ENCODE measurements around the gene ZNF750. TPM values are rescaled to one million over a fixed set of nuclear protein-coding genes. Genes with fewer than 3 reads are reported as not detected.

The ZNF750 gene
- total and polyA plus RNA-seq, 4 donors: 0.02 to 0.08 TPM; not detected in 2

DNA sequence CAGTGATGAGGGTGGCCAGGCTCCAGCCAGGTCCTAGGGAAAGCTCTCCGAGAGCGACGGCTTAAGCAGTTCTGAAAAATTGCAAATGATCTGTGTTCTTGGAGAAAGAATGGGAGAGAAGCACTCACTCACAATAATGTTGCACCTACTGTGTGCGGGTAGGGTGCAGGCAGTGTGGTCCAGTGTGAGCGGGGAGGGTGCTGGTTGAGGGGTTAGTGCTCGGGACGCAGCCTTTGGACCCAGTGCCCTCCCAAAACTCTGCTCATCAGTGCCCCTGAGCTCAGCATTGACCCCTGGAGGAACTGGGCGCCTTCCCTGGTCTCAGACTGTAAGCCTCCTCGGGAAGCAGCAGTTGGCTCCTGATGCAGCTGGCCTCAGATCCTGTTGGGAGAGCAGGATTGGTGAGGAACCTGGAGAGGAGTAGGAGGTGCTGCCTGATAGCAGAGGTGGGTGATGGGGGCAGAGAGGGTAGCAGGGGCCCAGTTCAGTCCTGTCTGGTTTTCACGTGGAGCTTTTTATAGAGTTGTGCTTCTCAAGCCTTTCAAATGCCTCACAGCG, 23.6 kb upstream of the ZNF750 start:
- DNase-seq (ENCODE audit: low spot score): no peak
- Histone ChIP-seq H3K9ac (ENCODE audit: low read depth in 1 of 2, low read length in 2 of 2) (no peak overlapping the region), H3K4me1 (ENCODE audit: control insufficient read depth in 4 of 4, insufficient read depth in 4 of 4, low read length in 3 of 4) (peaks cover 0 to 4% (median 0%) of the 10 kb centered on the region in 4 donors), H3K4me3 (ENCODE audit: low read depth in 1 of 3, low read length in 3 of 3) (no peak overlapping the region), H3K36me3 (ENCODE audit: control insufficient read depth in 4 of 4, insufficient read depth in 3 of 4, low read depth in 1 of 4, low read length in 3 of 4) (no peaks in the 10 kb centered on the region), H3K27me3 (ENCODE audit: control insufficient read depth in 4 of 4, insufficient read depth in 4 of 4, low read length in 3 of 4) (no peaks in the 10 kb centered on the region), H3K27ac (ENCODE audit: low read depth in 1 of 2, low read length in 2 of 2) (no peak overlapping the region), H3K9me3 (ENCODE audit: control insufficient read depth in 4 of 4, low read length in 3 of 4) (no peaks in the 10 kb centered on the region)
- no peak for TF ChIP-seq HNF4G (IDR thresholded peaks at IDR 0.05)
- no peak for TF ChIP-seq RXRA (IDR thresholded peaks at IDR 0.05)
- WGBS: 96% methylated on average over 11 of the region's 11 CpGs

DNA sequence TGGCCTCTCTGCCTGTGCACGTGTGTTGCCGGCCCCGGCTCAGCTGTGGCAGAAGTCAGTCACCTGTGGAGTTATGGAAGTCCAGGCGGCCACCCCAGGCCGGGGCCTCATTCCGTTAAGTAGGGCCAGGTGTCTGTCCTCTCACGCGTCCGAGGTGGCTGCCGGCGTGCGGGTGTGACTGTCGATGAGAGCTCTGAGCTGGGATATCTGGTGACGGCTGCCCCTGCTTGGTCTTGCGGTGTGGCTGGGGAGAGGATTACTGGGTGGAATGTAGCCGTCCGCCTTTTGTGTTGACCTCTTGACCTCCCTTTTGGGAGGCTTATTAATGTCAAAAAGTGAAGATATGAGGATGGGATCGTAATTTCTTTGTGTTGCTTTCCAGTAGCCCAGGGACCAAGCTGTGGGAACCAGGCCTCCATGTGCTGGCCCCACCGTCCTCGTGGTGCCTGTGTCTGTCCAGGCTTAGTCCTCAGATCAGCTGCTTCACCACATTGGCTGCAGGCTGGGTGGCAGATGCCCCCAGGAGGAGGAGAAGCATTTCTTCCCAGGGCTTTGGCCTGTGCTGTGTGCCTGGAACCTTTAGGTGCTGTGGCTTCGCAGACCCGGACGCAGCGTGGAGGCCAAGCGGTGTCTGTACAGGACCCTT, 23.0 kb upstream of the ZNF750 start:
- TF ChIP-seq, protein P1, sequence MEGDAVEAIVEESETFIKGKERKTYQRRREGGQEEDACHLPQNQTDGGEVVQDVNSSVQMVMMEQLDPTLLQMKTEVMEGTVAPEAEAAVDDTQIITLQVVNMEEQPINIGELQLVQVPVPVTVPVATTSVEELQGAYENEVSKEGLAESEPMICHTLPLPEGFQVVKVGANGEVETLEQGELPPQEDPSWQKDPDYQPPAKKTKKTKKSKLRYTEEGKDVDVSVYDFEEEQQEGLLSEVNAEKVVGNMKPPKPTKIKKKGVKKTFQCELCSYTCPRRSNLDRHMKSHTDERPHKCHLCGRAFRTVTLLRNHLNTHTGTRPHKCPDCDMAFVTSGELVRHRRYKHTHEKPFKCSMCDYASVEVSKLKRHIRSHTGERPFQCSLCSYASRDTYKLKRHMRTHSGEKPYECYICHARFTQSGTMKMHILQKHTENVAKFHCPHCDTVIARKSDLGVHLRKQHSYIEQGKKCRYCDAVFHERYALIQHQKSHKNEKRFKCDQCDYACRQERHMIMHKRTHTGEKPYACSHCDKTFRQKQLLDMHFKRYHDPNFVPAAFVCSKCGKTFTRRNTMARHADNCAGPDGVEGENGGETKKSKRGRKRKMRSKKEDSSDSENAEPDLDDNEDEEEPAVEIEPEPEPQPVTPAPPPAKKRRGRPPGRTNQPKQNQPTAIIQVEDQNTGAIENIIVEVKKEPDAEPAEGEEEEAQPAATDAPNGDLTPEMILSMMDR (IDR thresholded peaks at IDR 0.05; ENCODE audit: low read depth, low read length, missing input control): no peak
- TF ChIP-seq, protein P2, sequence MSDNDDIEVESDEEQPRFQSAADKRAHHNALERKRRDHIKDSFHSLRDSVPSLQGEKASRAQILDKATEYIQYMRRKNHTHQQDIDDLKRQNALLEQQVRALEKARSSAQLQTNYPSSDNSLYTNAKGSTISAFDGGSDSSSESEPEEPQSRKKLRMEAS (IDR thresholded peaks at IDR 0.05): no peak
- TF ChIP-seq RXRA (IDR thresholded peaks at IDR 0.05) (no peak), TAF1 (conservative IDR thresholded peaks at IDR 0.05) (no peak)
- H3K4me1 ChIP-seq (ENCODE audit: control insufficient read depth in 4 of 4, insufficient read depth in 4 of 4, low read length in 3 of 4): peaks cover 0 to 4% (median 0%) of the 10 kb centered on the region in 4 donors
- no peak for DNase-seq (ENCODE audit: low spot score)
- H3K27me3 ChIP-seq (ENCODE audit: control insufficient read depth in 4 of 4, insufficient read depth in 4 of 4, low read length in 3 of 4): no peaks in the 10 kb centered on the region
- H3K9me3 ChIP-seq (ENCODE audit: control insufficient read depth in 4 of 4, low read length in 3 of 4): no peaks in the 10 kb centered on the region
- H3K4me3 ChIP-seq (ENCODE audit: low read depth in 1 of 3, low read length in 3 of 3): no peak overlapping the region
- H3K9ac ChIP-seq (ENCODE audit: low read depth in 1 of 2, low read length in 2 of 2): no peak overlapping the region
- H3K27ac ChIP-seq (ENCODE audit: low read depth in 1 of 2, low read length in 2 of 2): no peak overlapping the region
- no peaks in the 10 kb centered on the region for H3K36me3 ChIP-seq (ENCODE audit: control insufficient read depth in 4 of 4, insufficient read depth in 3 of 4, low read depth in 1 of 4, low read length in 3 of 4)
- WGBS: 96% methylated on average over 25 of the region's 25 CpGs

DNA sequence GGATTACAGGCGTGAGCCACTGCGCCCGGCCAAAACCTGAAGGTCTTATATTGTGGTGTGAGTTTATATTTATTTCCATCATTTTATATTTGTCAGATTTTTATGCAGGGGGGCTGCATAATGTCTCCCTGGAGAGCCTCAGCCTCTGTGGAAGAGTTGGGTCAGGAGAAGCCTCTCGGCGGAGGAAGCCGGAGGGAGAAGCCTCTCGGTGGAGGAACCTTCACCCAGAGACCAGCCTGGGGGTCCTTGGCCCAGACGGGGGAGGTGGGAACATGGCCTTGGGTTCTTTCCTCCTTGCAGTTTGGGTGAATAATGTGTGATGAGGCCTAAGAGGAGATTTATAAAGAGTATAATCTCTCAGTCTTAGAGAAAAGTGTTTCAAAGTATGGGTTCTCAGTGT, 22.4 kb upstream of the ZNF750 start:
- TF ChIP-seq, protein P2 (IDR thresholded peaks at IDR 0.05): no peak
- TF ChIP-seq EGR1 (IDR thresholded peaks at IDR 0.05; ENCODE audit: low read depth in 2 of 2): no peak
- TF ChIP-seq, protein P3, sequence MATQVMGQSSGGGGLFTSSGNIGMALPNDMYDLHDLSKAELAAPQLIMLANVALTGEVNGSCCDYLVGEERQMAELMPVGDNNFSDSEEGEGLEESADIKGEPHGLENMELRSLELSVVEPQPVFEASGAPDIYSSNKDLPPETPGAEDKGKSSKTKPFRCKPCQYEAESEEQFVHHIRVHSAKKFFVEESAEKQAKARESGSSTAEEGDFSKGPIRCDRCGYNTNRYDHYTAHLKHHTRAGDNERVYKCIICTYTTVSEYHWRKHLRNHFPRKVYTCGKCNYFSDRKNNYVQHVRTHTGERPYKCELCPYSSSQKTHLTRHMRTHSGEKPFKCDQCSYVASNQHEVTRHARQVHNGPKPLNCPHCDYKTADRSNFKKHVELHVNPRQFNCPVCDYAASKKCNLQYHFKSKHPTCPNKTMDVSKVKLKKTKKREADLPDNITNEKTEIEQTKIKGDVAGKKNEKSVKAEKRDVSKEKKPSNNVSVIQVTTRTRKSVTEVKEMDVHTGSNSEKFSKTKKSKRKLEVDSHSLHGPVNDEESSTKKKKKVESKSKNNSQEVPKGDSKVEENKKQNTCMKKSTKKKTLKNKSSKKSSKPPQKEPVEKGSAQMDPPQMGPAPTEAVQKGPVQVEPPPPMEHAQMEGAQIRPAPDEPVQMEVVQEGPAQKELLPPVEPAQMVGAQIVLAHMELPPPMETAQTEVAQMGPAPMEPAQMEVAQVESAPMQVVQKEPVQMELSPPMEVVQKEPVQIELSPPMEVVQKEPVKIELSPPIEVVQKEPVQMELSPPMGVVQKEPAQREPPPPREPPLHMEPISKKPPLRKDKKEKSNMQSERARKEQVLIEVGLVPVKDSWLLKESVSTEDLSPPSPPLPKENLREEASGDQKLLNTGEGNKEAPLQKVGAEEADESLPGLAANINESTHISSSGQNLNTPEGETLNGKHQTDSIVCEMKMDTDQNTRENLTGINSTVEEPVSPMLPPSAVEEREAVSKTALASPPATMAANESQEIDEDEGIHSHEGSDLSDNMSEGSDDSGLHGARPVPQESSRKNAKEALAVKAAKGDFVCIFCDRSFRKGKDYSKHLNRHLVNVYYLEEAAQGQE (IDR thresholded peaks at IDR 0.05): no peak
- TF ChIP-seq JUND (IDR thresholded peaks at IDR 0.05): no peak
- TF ChIP-seq TAF1 (conservative IDR thresholded peaks at IDR 0.05): no peak
- TF ChIP-seq, protein P1 (IDR thresholded peaks at IDR 0.05; ENCODE audit: low read depth, low read length, missing input control): no peak
- no peak for TF ChIP-seq GABPA (IDR thresholded peaks at IDR 0.05 in 1 of 2, conservative IDR thresholded peaks at IDR 0.05 in 1 of 2)
- TF ChIP-seq YY1 (IDR thresholded peaks at IDR 0.05): no peak
- no peak for TF ChIP-seq HNF4A (conservative IDR thresholded peaks at IDR 0.05)
- Histone ChIP-seq H3K4me1 (ENCODE audit: control insufficient read depth in 4 of 4, insufficient read depth in 4 of 4, low read length in 3 of 4) (peaks cover 0 to 4% (median 0%) of the 10 kb centered on the region in 4 donors), H3K27me3 (ENCODE audit: control insufficient read depth in 4 of 4, insufficient read depth in 4 of 4, low read length in 3 of 4) (no peaks in the 10 kb centered on the region)

More for the DNA sequence above, 22.4 kb upstream of the ZNF750 start:
- Histone ChIP-seq H3K9ac (ENCODE audit: low read depth in 1 of 2, low read length in 2 of 2) (no peak overlapping the region), H3K27ac (ENCODE audit: low read depth in 1 of 2, low read length in 2 of 2) (no peak overlapping the region), H3K36me3 (ENCODE audit: control insufficient read depth in 4 of 4, insufficient read depth in 3 of 4, low read depth in 1 of 4, low read length in 3 of 4) (no peaks in the 10 kb centered on the region), H3K4me3 (ENCODE audit: low read depth in 1 of 3, low read length in 3 of 3) (no peak overlapping the region), H3K9me3 (ENCODE audit: control insufficient read depth in 4 of 4, low read length in 3 of 4) (no peaks in the 10 kb centered on the region)
- 97% methylated on average over 8 of the region's 8 CpGs for WGBS
- DNase-seq (ENCODE audit: low spot score): no peak
